GM12878 (cell line): Measurements from ENCODE around the gene SNCB. TPM values are rescaled to one million over a fixed set of nuclear protein-coding genes. Genes with fewer than 3 reads are reported as not detected.

ENCODE experiments used
- ATAC-seq: fragments of 200-7000 bp; cut with Tn5 transposase; 3 replicates; pipeline ENCODE4 v1.9.1; 2020; ENCODE audit warnings: mild to moderate bottlenecking, moderate library complexity
- BruUV-seq: library from RNA; stranded (reverse); fragments of 400-500 nt; replicated peaks from 2 replicates; lab custom pipeline; 2021; lab: Mats Ljungman, UMichigan
- CTCF ChIA-PET: fragments of 300-600 bp; sonication (Branson Sonifier 250); formaldehyde crosslinking; extraction: SDS; loops from one replicate; lab custom pipeline; 2021; ENCODE audit warnings: inconsistent platforms; lab: Yijun Ruan, JAX
- POLR2A ChIA-PET: fragments of 350-600 bp; formaldehyde crosslinking; extraction: SDS; loops from one replicate; lab custom pipeline; 2021; ENCODE audit warnings: inconsistent platforms; lab: Charles Lee
- RAD21 ChIA-PET: fragments of 300-600 bp; sonication (Branson Sonifier 250); formaldehyde crosslinking; loops from one replicate; lab custom pipeline; 2023; ENCODE audit warnings: antibody characterized with exemption; ENCODE audit not compliant: unreplicated experiment; lab: Charles Lee
- SMC1A ChIA-PET: fragments of 300-600 bp; sonication (Branson Sonifier 250); formaldehyde crosslinking; loops from one replicate; lab custom pipeline; 2023; ENCODE audit not compliant: unreplicated experiment, uncharacterized antibody; lab: Charles Lee
- DNase-seq: peaks from one replicate; pipeline ENCODE4 v3.0.0-alpha.2; 2011; ENCODE audit warnings: low read depth, low spot score
- FAIRE-seq: peaks from 3 replicates; lab custom pipeline; 2011; peaks lifted over from hg19 to GRCh38; lab: Jason Lieb, UNC
- H2AFZ ChIP-seq: 2 replicates; pipeline ENCODE4 v1.6.0; 2011; ENCODE audit warnings: low read depth, low read length, control low read depth; ENCODE audit not compliant: control insufficient read depth
- H3K27ac ChIP-seq: 2 replicates; pipeline ENCODE4 v1.5.1; 2011; ENCODE audit warnings: control low read depth; ENCODE audit not compliant: control insufficient read depth, insufficient read depth
- H3K27me3 ChIP-seq, 2 experiments: replicated peaks in 1 of 2; 2 replicates each; pipeline versions ENCODE4 v1.6.0 to v1.6.1; 2011; ENCODE audit warnings: low read length in 1 of 2; ENCODE audit not compliant: control insufficient read depth in 2 of 2, insufficient read depth in 2 of 2
- H3K36me3 ChIP-seq, 2 experiments: 2 replicates each; pipeline ENCODE4 v1.5.1; 2011; ENCODE audit warnings: low read length in 1 of 2; ENCODE audit not compliant: control insufficient read depth in 2 of 2, insufficient read depth in 2 of 2
- H3K4me1 ChIP-seq: 2 replicates; pipeline ENCODE4 v1.6.1; 2011; ENCODE audit warnings: mild to moderate bottlenecking, low read length, moderate library complexity, mixed read lengths; ENCODE audit not compliant: control insufficient read depth, insufficient read depth
- H3K4me2 ChIP-seq: 2 replicates; pipeline ENCODE4 v1.6.0; 2011; ENCODE audit warnings: control low read depth; ENCODE audit not compliant: control insufficient read depth, insufficient read depth
- H3K4me3 ChIP-seq: fragments of 200-600 bp; sonication (generic); 2 replicates; pipeline ENCODE4 v1.5.1; 2016
- H3K79me2 ChIP-seq: 2 replicates; pipeline ENCODE4 v1.6.0; 2011; ENCODE audit warnings: low read length; ENCODE audit not compliant: control insufficient read depth, insufficient read depth
- H3K9ac ChIP-seq: 2 replicates; pipeline ENCODE4 v1.8.0; 2011; ENCODE audit warnings: low read length, control low read depth, mixed read lengths; ENCODE audit not compliant: control insufficient read depth, insufficient read depth
- H3K9me3 ChIP-seq: replicated peaks from 3 replicates; pipeline ENCODE4 v1.5.1; 2011; ENCODE audit warnings: mild to moderate bottlenecking, low read length; ENCODE audit not compliant: control insufficient read depth, insufficient read depth
- H4K20me1 ChIP-seq: 2 replicates; pipeline ENCODE4 v1.6.0; 2011; ENCODE audit not compliant: control insufficient read depth, insufficient read depth
- BCL11A ChIP-seq: IDR thresholded peaks from 2 replicates; pipeline ENCODE4 v1.6.1; 2011; ENCODE audit warnings: low read depth, low read length
- BHLHE40 ChIP-seq, 2 experiments: fragments of 450-650 bp in 1 of 2; IDR thresholded peaks; 2 replicates each; pipeline ENCODE4 v1.6.1; 2011 to 2017; ENCODE audit warnings: low read depth in 2 of 2, borderline replicate concordance in 1 of 2, improper control_type of control experiment in 1 of 2, low read length in 1 of 2, mild to moderate bottlenecking in 1 of 2
- EZH2 ChIP-seq: IDR thresholded peaks from 2 replicates; pipeline ENCODE4 v1.6.1; 2012; ENCODE audit warnings: low read depth, mild to moderate bottlenecking, control low read depth, inconsistent platforms, low read length, borderline replicate concordance; ENCODE audit not compliant: control insufficient read depth
- JUND ChIP-seq: IDR thresholded peaks from 2 replicates; pipeline ENCODE4 v1.6.1; 2012; ENCODE audit warnings: low read depth, mild to moderate bottlenecking, low read length, improper control_type of control experiment, moderate library complexity
- NFXL1 ChIP-seq: fragments of 450-650 bp; IDR thresholded peaks from 2 replicates; pipeline ENCODE4 v1.6.1; 2017; ENCODE audit warnings: antibody characterized with exemption, mild to moderate bottlenecking, borderline replicate concordance
- NFYB ChIP-seq: IDR thresholded peaks from 2 replicates; pipeline ENCODE4 v1.6.1; 2011; ENCODE audit warnings: low read depth, mild to moderate bottlenecking, low read length, improper control_type of control experiment, moderate library complexity; ENCODE audit not compliant: insufficient read depth
- NR2C2 ChIP-seq: IDR thresholded peaks from 2 replicates; pipeline ENCODE4 v1.6.1; 2011; ENCODE audit warnings: borderline replicate concordance, low read depth; ENCODE audit not compliant: control insufficient read depth, insufficient read length
- PAX5 ChIP-seq: IDR thresholded peaks from 2 replicates; pipeline ENCODE4 v1.6.1; 2011; ENCODE audit warnings: low read depth, low read length, borderline replicate concordance
- POLR2AphosphoS5 ChIP-seq: IDR thresholded peaks from 2 replicates; pipeline ENCODE4 v1.6.1; 2011; ENCODE audit warnings: mild to moderate bottlenecking, low read length, inconsistent platforms
- RB1 ChIP-seq: fragments of 450-650 bp; formaldehyde crosslinking; IDR thresholded peaks from 2 replicates; pipeline ENCODE4 v1.6.1; 2017; ENCODE audit warnings: mild to moderate bottlenecking, borderline replicate concordance
- SIX5 ChIP-seq: IDR thresholded peaks from 2 replicates; pipeline ENCODE4 v1.6.1; 2011; ENCODE audit warnings: mild to moderate bottlenecking, low read depth, low read length, moderate library complexity; ENCODE audit not compliant: severe bottlenecking
- STAT1 ChIP-seq: fragments of 450-650 bp; conservative IDR thresholded peaks from 2 replicates; pipeline ENCODE4 v1.6.1; 2014; ENCODE audit warnings: antibody characterized with exemption, mild to moderate bottlenecking
- STAT3 ChIP-seq: IDR thresholded peaks from 2 replicates; pipeline ENCODE4 v1.6.1; 2011; ENCODE audit warnings: low read depth, low read length, improper control_type of control experiment
- SUPT20H ChIP-seq: IDR thresholded peaks from 2 replicates; pipeline ENCODE4 v1.6.1; 2011; ENCODE audit warnings: low read depth, mild to moderate bottlenecking, low read length, moderate library complexity, borderline replicate concordance; ENCODE audit not compliant: control insufficient read depth
- TCF12 ChIP-seq: IDR thresholded peaks from 2 replicates; pipeline ENCODE4 v1.6.1; 2011; ENCODE audit warnings: low read depth, mild to moderate bottlenecking, low read length
- ZZZ3 ChIP-seq: IDR thresholded peaks from 2 replicates; pipeline ENCODE4 v1.6.1; 2011; ENCODE audit warnings: low read depth; ENCODE audit not compliant: control insufficient read depth, insufficient read length
- WGBS: methylation state at CpG from one replicate; pipeline ENCODE4 v1.1.6; 2016; ENCODE audit warnings: low lambda C conversion rate; ENCODE audit not compliant: insufficient replicate concordance, insufficient coverage; ENCODE audit errors: missing lambda C conversion rate; 5-methylcytosine and 5-hydroxymethylcytosine counted together
- in situ Hi-C: fragments of 300-500 bp; cut with MboI; formaldehyde crosslinking; loops from 9 replicates; pipeline ENCODE4 v1.14.3; 2018; ENCODE audit warnings: mixed read lengths
- intact Hi-C: fragments of 100-400 bp; cut with micrococcal nuclease; formaldehyde crosslinking; loops from one replicate; pipeline ENCODE4 v1.14.2; 2022; ENCODE audit not compliant: unreplicated experiment
- polyA plus RNA-seq, 11 experiments: library from polyadenylated mRNA; depleted of rRNA in 4 of 11; unstranded in 6 of 11; stranded (reverse) in 5 of 11; fragments of >200 nt; fragmentation: Nextera tagmentation in 4 of 11; fragmentation: Illumina TruSeq in 1 of 11; extraction: Ambion mirVana in 4 of 11; extraction: Trizol in 1 of 11; gene quantifications; 1 replicate in 1 of 11; 2 replicates in 10 of 11; pipeline versions ENCODE4 v1.2.1 to v1.2.3, GENCODE V29; 2011 to 2016; ENCODE audit warnings: inconsistent platforms in 2 of 11, missing spikeins in 2 of 11, low read depth in 1 of 11
- total RNA-seq, 4 experiments: library from RNA; depleted of rRNA in 3 of 4; stranded (reverse); fragments of >200 nt in 3 of 4; fragmentation: Illumina TruSeq in 1 of 4; extraction: Trizol in 1 of 4; gene quantifications; 2 replicates each; pipeline versions ENCODE4 v1.2.1 to v1.2.3, GENCODE V29; 2013 to 2021
- TF ChIP-seq, protein P1 (sequence below): fragments of 150-350 bp; IDR thresholded peaks from 2 replicates; pipeline ENCODE4 v1.6.1; 2014; ENCODE audit warnings: mild to moderate bottlenecking, low read depth, low read length
- TF ChIP-seq, protein P2 (sequence below): fragments of 150-350 bp; IDR thresholded peaks from 2 replicates; pipeline ENCODE4 v1.6.1; 2016; ENCODE audit warnings: low read depth, low read length

The SNCB gene
- total and polyA plus RNA-seq, 10 of the 15 experiments (the other 5 are each of a cell fraction or from before 2014, with no cell fraction given) = 0.75 TPM; not detected in 9

DNA sequence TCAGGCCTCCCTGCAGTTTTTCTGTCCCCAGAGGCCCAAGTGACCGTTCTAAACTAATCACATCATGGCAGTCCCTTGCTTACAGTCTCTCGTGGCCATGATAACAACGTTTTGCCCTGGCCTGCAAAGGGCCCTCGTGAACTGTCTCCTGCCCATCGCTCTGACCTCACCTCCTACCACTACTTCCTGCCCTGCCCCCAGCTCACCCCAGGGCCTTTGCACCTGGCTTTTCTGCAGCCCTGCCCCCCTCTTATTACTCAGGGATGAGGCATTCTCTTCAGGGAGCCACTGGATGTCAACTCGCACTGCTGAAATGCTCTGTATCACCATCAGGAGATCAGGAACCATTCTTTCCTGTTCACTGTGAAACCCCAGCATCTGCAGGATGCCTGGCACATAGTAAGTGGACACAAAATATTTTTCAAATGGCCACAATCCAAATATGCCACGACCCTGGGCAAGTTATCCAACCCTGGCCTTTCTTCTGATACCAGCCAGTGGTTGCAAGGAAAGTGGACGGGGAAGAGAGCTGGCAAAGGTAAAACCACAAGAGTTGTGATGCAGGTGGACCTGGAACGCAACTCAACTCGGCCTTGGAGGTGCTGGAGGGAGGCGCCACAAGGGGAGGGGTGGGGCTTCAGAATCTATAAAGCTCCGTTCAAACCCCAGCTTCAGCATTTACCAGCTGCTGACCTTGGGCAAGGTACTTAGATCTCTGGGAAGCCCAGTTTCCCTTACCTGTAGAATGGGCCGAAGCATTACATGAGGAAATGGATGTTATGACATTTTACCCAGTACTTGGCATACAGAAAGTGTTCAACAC, 1.7 kb downstream of the SNCB start:
- RAD21 ChIA-PET = no interaction called here
- WGBS = 24% methylated on average over 13 of the region's 13 CpGs
- FAIRE-seq (no peak), DNase-seq (no peak), ATAC-seq (no peak)
- BruUV-seq = no TSS peak
- POLR2A ChIA-PET = no interaction called here
- CTCF ChIA-PET = no interaction called here
- Histone ChIP-seq H3K4me1 (peaks cover 7% of the 10 kb centered on the region; the same call in 1 of the 2 replicates), H3K79me2 (no peaks in the 10 kb centered on the region), H3K9me3 (no peaks in the 10 kb centered on the region), H4K20me1 (0 out of 2 replicates have a peak, but pooled peaks cover 3% of the 10 kb centered on the region), H2AFZ (no peak overlapping the region), H3K4me2 (no peak overlapping the region), H3K27me3 (peaks cover 7 to 9% of the 10 kb centered on the region in 2 experiments), H3K4me3 (no peak overlapping the region), H3K9ac (no peak overlapping the region), H3K36me3 (no peaks in the 10 kb centered on the region), H3K27ac (no peak overlapping the region)
- intact Hi-C loops = no loop called here
- in situ Hi-C loops = no loop called here
- SMC1A ChIA-PET = no interaction called here
- no peak for TF ChIP-seq NR2C2
- TF ChIP-seq ZZZ3 = no peak
- no peak for TF ChIP-seq STAT3
- no peak for TF ChIP-seq PAX5
- no peak for TF ChIP-seq POLR2AphosphoS5
- no peak for TF ChIP-seq TCF12
- no peak for TF ChIP-seq BHLHE40 (IDR thresholded peaks at IDR 0.05; ENCODE audit: borderline replicate concordance in 1 of 2, low read depth in 2 of 2, low read length in 1 of 2)
- no peak for TF ChIP-seq SIX5
- no peak for TF ChIP-seq RB1
- TF ChIP-seq JUND = no peak
- TF ChIP-seq, protein P1, sequence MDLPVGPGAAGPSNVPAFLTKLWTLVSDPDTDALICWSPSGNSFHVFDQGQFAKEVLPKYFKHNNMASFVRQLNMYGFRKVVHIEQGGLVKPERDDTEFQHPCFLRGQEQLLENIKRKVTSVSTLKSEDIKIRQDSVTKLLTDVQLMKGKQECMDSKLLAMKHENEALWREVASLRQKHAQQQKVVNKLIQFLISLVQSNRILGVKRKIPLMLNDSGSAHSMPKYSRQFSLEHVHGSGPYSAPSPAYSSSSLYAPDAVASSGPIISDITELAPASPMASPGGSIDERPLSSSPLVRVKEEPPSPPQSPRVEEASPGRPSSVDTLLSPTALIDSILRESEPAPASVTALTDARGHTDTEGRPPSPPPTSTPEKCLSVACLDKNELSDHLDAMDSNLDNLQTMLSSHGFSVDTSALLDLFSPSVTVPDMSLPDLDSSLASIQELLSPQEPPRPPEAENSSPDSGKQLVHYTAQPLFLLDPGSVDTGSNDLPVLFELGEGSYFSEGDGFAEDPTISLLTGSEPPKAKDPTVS = no peak
- TF ChIP-seq, protein P2, sequence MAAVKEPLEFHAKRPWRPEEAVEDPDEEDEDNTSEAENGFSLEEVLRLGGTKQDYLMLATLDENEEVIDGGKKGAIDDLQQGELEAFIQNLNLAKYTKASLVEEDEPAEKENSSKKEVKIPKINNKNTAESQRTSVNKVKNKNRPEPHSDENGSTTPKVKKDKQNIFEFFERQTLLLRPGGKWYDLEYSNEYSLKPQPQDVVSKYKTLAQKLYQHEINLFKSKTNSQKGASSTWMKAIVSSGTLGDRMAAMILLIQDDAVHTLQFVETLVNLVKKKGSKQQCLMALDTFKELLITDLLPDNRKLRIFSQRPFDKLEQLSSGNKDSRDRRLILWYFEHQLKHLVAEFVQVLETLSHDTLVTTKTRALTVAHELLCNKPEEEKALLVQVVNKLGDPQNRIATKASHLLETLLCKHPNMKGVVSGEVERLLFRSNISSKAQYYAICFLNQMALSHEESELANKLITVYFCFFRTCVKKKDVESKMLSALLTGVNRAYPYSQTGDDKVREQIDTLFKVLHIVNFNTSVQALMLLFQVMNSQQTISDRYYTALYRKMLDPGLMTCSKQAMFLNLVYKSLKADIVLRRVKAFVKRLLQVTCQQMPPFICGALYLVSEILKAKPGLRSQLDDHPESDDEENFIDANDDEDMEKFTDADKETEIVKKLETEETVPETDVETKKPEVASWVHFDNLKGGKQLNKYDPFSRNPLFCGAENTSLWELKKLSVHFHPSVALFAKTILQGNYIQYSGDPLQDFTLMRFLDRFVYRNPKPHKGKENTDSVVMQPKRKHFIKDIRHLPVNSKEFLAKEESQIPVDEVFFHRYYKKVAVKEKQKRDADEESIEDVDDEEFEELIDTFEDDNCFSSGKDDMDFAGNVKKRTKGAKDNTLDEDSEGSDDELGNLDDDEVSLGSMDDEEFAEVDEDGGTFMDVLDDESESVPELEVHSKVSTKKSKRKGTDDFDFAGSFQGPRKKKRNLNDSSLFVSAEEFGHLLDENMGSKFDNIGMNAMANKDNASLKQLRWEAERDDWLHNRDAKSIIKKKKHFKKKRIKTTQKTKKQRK = no peak
- no peak for TF ChIP-seq EZH2
- no peak for TF ChIP-seq SUPT20H
- no peak for TF ChIP-seq NFYB
- TF ChIP-seq STAT1 = no peak
- no peak for TF ChIP-seq BCL11A
- TF ChIP-seq NFXL1 = no peak
